ENCODE measurements around the gene RCN2.

Gene RCN2

DNA sequence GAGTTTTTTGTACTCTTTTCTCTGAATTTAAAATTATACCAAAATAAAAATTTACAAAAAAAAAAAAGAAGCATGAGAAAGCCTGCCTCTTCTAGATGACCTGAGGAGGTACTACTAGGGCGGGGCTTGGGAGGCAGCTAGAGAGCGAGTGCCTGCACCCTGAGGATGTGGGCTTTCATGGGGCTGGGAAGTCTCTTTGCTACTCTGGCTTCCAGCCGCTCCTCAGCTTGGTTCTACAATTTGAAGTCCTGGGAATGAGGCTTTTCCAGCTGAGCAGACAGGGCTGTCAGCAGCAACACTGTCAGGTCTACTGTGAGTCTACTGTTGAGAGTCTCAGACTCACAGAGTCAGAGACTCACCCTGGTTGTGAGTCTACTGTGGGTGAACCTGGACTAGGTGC is 55.2 kb downstream of the RCN2 start:
- no peak for TF ChIP-seq ZFX (IDR thresholded peaks at IDR 0.05)
- TF ChIP-seq, protein P1, sequence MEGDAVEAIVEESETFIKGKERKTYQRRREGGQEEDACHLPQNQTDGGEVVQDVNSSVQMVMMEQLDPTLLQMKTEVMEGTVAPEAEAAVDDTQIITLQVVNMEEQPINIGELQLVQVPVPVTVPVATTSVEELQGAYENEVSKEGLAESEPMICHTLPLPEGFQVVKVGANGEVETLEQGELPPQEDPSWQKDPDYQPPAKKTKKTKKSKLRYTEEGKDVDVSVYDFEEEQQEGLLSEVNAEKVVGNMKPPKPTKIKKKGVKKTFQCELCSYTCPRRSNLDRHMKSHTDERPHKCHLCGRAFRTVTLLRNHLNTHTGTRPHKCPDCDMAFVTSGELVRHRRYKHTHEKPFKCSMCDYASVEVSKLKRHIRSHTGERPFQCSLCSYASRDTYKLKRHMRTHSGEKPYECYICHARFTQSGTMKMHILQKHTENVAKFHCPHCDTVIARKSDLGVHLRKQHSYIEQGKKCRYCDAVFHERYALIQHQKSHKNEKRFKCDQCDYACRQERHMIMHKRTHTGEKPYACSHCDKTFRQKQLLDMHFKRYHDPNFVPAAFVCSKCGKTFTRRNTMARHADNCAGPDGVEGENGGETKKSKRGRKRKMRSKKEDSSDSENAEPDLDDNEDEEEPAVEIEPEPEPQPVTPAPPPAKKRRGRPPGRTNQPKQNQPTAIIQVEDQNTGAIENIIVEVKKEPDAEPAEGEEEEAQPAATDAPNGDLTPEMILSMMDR (conservative IDR thresholded peaks at IDR 0.05): no peak

DNA sequence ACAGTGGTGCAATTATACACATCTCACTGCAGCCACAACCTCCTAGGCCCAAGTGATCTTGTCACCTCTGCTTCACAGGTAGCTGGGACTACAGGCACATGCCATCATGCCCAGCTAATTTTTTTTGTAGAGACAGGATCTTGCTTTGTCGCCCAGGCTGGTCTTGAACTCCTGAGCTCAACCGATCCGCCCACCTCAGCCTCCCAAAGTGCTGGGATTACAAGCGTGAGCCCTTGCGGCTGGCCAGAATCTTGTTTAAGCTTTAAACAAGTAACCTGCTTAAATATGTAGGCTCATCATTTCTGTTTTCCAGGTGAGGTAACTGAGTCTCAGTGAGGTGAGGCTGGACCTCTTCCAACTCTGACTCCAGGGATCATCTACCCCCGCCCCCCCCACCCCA is 55.7 kb downstream of the RCN2 start:
- H3K27ac ChIP-seq: no peak overlapping the region
- TF ChIP-seq ZFX (IDR thresholded peaks at IDR 0.05): no peak

More for the DNA sequence above, 55.2 kb downstream of the RCN2 start:
- no peak overlapping the region for H3K27ac ChIP-seq

DNA sequence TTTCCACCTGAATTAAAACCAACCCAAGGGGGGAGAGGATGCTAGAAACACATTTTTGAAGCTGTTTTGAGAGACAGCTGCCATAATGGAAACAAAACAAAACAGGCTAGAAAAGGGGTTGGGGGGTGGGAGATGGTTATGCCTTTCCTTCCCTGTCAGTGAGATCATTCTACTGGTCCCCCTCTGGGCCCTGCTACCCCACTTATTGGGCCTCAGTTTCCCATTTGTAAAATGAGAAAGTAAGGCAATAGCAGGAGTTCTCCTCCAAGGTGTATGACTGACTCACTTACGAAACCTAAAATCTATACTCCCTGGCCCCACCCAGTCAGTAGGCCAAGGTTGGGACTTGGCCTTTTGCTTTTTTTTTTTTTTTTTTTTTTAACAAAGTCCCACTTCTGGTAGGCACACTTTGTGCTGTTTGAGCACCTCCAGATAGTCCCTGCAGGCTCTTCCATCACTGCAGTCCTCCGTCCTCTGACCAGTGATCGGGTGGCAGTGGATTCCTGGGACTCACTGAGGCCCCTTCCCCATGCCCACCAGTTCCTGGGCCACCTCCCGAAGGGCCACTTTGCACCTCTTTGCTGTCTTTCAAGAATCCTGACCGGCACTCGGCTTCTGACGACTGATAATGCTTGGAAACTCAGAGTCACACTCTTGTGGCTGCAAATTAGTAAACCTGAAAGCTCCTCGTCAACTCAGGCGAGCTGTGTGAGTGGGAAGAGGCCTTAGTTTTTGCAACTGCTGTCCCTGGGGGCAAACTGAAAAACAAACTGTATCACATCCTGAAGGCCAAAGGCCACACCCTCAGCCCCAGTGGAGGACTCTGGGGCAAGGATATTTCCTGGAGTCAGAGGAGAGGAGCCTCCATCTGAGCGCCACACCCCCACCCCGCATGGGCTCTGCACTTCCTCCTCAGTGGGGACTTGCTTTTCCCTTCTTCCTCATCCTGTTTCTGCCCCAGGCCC is 56.6 kb downstream of the RCN2 start:
- TF ChIP-seq, protein P1 (conservative IDR thresholded peaks at IDR 0.05): no peak
- TF ChIP-seq ZFX (IDR thresholded peaks at IDR 0.05): no peak
- no peak overlapping the region for H3K27ac ChIP-seq

DNA sequence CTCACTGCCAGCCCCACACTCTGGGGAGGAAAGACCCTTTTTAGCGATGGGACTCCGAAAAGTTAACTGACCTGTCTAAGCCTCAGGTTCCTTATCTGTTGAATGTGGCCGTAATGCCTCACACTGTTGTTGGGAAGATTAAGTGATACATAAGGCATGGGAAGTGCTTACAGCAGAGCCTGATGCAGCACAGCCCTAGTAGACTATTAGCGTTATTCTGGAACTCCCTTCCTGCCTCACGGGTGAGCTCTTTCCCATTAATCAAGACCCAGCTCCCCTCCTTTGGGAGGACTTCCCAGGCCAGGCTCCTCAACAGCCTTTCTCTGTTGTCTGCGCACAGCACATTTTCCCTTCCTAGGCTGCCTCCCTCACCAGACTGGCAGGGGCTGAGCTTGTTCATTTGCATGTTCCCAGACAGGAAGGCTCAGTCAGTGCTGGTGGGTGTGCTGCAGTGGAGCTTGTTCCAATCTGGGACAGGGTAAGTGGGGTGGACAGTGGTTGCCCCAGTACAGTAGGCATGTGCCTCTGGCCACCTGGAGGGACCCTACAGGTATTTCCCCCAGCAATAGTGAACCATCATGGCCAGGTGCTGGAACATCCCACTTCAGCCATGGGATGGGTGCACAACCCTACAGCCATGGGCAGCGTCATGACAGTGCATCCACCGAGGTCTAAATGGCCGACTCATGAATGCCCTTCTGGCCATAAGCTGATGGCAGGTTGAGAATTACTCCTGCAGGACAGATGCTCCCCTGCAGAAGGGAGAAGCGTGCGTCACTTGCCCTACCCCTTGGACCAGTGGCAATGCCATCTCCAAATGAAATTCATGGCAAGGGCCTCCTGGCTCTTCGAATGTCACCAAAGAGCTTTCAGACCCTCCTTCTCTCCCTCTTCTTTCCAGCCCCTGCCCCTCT is 57.6 kb downstream of the RCN2 start:
- no peak overlapping the region for H3K27ac ChIP-seq
- TF ChIP-seq, protein P1 (conservative IDR thresholded peaks at IDR 0.05): no peak
- TF ChIP-seq ZFX (IDR thresholded peaks at IDR 0.05): no peak

DNA sequence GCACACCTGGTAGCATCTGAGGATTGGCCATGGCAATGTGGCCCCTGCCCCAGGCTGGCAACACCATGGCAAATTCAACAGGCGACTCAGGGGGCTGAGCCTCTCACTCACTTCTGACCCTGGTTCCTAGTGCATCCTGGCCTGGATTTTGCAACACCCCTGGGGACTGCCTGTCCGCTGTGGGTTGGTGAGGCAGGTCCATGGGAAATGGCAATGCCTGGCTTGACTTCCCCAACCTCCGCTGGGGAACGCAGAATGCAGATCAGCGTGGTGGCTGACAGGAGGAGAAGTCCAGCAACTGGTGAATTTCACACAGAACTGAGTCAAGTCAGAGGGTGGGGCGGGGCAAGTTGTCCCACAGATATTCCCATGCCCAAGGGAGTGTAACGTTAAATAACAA is 59.5 kb downstream of the RCN2 start:
- TF ChIP-seq, protein P1 (conservative IDR thresholded peaks at IDR 0.05): no peak
- TF ChIP-seq ZFX (IDR thresholded peaks at IDR 0.05): no peak
- no peak overlapping the region for H3K27ac ChIP-seq

DNA sequence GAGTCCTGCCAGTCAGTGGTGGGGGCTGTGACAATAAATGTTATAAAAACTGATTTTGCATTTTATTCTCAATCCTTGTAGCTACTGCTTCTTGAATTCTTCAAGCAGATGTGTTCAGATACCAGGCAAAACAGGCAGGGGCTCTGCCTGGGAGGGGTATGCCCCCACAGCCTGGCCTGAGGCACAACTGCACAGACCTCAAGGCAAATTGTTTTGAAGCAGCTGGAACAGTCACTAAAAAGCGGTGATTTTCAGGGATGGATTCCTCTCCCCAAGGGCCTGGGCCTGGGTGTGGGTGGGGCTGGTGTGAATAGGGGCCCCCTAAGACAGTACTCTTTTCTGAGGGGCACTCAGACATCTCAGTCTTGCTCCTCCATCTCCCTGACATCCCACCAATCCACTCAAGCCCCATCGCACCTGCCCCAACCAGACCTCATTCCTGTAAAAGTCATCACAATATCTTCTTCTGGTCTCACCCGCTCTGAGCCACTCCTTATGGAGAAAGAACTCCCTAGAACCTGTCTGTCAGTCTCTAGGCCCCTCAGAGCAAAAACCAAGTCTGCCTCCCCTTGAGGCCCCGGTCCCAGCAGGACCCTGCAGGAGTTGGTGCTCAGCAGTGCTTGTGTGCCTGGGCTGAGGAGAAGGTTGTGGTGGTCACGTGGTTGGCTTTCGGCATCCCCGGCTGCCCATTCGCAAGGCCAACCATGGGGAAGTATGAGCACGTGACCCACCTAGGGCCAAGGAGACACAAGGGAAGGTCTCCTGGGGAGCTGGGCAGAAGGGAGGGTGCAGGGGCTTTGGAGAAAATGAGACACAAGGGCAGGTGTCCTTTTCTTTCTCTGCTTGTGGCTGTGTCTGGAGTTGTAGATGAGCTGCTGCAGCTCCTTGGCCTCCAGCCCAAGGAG is 60.4 kb downstream of the RCN2 start:
- H3K27ac ChIP-seq: no peak overlapping the region
- TF ChIP-seq, protein P1 (conservative IDR thresholded peaks at IDR 0.05): no peak
- TF ChIP-seq ZFX (IDR thresholded peaks at IDR 0.05): no peak

DNA sequence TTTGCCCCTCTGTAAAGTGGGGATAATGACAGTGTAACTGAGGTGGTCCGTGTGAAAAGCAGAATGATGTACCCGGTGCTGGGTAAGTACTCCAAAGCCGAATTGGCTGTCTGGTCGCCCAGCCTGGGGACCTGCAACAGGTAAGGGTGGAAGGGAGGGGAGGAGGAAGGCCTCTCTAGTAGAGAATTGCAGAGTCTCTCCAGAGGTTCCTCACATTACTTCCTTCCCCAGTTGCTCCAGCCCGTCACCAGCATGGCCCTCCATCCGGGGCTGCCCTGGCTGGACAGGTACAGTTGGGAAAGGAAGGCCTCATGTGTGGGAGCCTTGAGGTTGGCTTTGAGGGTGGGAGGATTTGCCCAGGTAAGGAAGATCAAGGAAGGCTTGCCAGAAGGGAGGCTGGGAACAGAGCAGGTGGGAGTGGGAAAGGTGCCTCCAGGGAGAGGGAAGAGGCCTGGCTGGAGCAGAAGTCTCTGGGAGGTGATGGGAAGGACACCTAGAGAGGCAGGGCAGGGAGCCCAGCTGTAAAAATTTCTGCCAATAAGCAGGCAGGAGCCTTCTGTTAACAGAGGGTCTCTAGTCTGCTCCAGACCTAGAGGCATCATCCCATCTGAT is 61.7 kb downstream of the RCN2 start:
- no peak overlapping the region for H3K27ac ChIP-seq
- TF ChIP-seq, protein P1 (conservative IDR thresholded peaks at IDR 0.05): no peak
- TF ChIP-seq ZFX (IDR thresholded peaks at IDR 0.05): no peak
